ENCODE data around the gene PNPLA2.

Gene PNPLA2, protein sequence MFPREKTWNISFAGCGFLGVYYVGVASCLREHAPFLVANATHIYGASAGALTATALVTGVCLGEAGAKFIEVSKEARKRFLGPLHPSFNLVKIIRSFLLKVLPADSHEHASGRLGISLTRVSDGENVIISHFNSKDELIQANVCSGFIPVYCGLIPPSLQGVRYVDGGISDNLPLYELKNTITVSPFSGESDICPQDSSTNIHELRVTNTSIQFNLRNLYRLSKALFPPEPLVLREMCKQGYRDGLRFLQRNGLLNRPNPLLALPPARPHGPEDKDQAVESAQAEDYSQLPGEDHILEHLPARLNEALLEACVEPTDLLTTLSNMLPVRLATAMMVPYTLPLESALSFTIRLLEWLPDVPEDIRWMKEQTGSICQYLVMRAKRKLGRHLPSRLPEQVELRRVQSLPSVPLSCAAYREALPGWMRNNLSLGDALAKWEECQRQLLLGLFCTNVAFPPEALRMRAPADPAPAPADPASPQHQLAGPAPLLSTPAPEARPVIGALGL

DNA sequence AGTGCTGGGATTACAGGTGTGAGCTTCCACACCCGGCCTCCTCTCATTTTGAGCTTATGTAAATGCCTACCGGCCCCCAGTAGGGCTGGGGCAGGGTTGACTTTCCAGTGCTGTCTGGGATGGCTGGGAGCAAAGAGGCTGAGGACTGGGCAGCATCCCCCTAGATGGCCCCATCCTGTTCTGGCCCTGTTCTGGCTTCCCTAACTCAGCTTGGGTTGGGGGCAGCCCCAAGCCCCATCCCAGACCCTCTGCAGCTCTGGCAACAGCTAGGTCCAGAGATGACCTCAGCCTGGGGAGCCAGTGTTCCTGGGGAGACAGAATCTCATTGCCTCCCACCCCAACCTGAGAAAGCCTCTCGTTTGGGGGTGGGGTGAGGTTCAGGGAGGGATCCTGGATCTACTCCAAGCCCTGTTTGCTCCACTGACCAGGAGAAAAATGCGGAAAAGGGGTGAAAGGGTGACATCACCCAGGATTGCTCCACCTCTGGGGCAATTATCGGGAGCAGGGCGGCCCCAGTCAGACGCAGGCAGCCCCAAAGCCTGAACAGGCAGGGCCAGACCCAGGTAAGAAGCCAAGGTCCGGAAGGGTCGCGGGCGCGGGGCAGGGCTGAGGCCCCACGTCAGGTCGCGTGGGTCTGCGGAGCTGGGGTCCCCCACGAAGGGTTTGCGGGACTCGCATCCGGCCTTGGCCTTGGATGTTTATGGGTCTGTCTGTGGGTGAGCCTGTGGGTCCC is at the start of gene PNPLA2:
Gene PNPLA2 (plus strand): TSS at position 519 of the 733 bp plus-strand sequence. CDS start 805 bp downstream, outside the sequence.
- TF ChIP-seq, protein P1, sequence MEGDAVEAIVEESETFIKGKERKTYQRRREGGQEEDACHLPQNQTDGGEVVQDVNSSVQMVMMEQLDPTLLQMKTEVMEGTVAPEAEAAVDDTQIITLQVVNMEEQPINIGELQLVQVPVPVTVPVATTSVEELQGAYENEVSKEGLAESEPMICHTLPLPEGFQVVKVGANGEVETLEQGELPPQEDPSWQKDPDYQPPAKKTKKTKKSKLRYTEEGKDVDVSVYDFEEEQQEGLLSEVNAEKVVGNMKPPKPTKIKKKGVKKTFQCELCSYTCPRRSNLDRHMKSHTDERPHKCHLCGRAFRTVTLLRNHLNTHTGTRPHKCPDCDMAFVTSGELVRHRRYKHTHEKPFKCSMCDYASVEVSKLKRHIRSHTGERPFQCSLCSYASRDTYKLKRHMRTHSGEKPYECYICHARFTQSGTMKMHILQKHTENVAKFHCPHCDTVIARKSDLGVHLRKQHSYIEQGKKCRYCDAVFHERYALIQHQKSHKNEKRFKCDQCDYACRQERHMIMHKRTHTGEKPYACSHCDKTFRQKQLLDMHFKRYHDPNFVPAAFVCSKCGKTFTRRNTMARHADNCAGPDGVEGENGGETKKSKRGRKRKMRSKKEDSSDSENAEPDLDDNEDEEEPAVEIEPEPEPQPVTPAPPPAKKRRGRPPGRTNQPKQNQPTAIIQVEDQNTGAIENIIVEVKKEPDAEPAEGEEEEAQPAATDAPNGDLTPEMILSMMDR (IDR thresholded peaks at IDR 0.05; ENCODE audit: low read depth, low read length): no peak
- peak within 1 kb of the TSS; percentile 66 for H3K4me3 ChIP-seq (ENCODE audit: low read depth, low read length)

GRCh38 chr11:769887-770641 is 48.6 kb upstream of the PNPLA2 start:
- H3K4me3 ChIP-seq (ENCODE audit: low read depth, low read length): no peak overlapping the region
- TF ChIP-seq, protein P1 (IDR thresholded peaks at IDR 0.05; ENCODE audit: low read depth, low read length): no peak

GRCh38 chr11:770642-771616 is 47.8 kb upstream of the PNPLA2 start:
- H3K4me3 ChIP-seq (ENCODE audit: low read depth, low read length): no peak overlapping the region
- TF ChIP-seq, protein P1 (IDR thresholded peaks at IDR 0.05; ENCODE audit: low read depth, low read length): no peak

DNA sequence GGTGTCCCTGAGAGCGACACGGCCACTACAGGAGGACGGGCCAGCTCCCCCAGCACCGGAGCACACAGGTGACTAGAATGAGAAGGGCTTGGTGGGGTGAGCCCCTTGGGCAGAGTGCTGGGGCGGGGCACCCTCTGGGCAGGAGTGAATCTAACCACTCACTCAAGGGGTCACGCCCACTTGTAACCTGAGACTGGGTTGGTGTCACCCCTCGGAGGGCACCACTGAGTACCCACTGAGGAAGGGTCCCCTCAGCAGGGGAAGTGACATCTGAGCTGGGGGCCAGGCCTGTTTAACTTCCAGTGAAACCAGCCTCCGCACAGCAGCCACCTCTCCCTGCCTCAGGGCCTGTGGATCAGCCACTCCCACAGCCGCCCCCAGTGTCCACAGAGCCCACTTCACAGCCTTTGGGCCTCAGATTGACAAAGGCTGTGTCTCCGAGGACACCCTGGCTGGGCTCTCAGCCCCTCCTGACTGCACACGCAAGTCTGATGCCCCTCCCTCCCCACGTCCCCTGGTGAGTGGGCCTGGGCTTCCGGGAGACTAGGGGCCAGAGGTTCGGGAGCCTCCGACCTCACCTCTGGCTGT is 47.0 kb upstream of the PNPLA2 start:
- TF ChIP-seq, protein P1 (IDR thresholded peaks at IDR 0.05; ENCODE audit: low read depth, low read length): no peak
- no peak overlapping the region for H3K4me3 ChIP-seq (ENCODE audit: low read depth, low read length)

GRCh38 chr11:772429-773390 is 46.0 kb upstream of the PNPLA2 start:
- H3K4me3 ChIP-seq (ENCODE audit: low read depth, low read length): no peak overlapping the region
- TF ChIP-seq, protein P1 (IDR thresholded peaks at IDR 0.05; ENCODE audit: low read depth, low read length): no peak
